ENCODE results near the gene FLOT1.

DNA sequence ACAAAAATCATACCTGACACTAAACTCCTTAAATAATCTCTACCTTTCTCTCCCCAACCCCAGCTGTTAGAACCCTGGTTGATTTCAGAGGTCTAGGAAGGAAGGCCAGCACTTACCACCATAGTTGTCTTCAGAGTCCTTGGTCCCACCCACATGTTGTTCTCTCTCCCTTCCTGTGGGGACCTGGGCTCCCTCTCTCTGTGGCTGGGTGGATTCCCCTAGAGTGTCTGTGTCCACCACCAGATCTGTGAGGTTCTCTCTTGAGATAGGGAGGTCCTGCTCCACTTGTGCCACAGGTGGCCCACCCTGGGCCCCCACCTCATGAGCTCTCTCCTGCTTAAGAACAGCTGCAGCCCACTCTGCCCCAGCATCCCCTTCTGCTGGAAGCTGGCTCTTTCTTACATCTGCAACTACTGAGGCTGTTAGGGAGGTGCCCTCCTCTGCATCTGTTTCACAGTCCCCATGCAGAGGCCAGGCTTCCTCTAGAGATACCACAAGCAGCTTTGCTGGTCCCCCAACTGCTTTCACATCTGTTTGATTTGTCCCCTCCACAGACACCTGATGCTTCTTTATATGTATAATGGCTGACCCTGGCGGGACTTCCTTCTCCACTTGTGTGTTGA, 30.6 kb downstream of the FLOT1 start:
- TF ChIP-seq, protein P1, sequence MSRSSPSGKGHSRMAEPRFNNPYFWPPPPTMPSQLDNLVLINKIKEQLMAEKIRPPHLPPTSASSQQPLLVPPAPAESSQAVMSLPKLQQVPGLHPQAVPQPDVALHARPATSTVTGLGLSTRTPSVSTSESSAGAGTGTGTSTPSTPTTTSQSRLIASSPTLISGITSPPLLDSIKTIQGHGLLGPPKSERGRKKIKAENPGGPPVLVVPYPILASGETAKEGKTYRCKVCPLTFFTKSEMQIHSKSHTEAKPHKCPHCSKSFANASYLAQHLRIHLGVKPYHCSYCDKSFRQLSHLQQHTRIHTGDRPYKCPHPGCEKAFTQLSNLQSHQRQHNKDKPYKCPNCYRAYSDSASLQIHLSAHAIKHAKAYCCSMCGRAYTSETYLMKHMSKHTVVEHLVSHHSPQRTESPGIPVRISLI (tag by site-specific recombination; IDR thresholded peaks at IDR 0.05), result no peak
- TF ChIP-seq ZNF184 (tag by site-specific recombination; IDR thresholded peaks at IDR 0.05) (no peak), ZNF292 (tag by site-specific recombination; IDR thresholded peaks at IDR 0.05; ENCODE audit: borderline replicate concordance, low read depth) (no peak), GLIS2 (tag by site-specific recombination; IDR thresholded peaks at IDR 0.05) (no peak), SP2 (tag by site-specific recombination; IDR thresholded peaks at IDR 0.05) (no peak), ZNF24 (tag by site-specific recombination; IDR thresholded peaks at IDR 0.05) (no peak), ZNF311 (tag by site-specific recombination; IDR thresholded peaks at IDR 0.05; ENCODE audit: borderline replicate concordance) (no peak), ZNF473 (tag by site-specific recombination; IDR thresholded peaks at IDR 0.05) (no peak), ZNF433 (tag by site-specific recombination; IDR thresholded peaks at IDR 0.05; ENCODE audit: low read depth) (no peak), ZNF121 (tag by site-specific recombination; IDR thresholded peaks at IDR 0.05) (no peak)
- TF ChIP-seq, protein P2, sequence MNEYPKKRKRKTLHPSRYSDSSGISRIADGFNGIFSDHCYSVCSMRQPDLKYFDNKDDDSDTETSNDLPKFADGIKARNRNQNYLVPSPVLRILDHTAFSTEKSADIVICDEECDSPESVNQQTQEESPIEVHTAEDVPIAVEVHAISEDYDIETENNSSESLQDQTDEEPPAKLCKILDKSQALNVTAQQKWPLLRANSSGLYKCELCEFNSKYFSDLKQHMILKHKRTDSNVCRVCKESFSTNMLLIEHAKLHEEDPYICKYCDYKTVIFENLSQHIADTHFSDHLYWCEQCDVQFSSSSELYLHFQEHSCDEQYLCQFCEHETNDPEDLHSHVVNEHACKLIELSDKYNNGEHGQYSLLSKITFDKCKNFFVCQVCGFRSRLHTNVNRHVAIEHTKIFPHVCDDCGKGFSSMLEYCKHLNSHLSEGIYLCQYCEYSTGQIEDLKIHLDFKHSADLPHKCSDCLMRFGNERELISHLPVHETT (tag by site-specific recombination; IDR thresholded peaks at IDR 0.05), result no peak
- TF ChIP-seq, protein P3, sequence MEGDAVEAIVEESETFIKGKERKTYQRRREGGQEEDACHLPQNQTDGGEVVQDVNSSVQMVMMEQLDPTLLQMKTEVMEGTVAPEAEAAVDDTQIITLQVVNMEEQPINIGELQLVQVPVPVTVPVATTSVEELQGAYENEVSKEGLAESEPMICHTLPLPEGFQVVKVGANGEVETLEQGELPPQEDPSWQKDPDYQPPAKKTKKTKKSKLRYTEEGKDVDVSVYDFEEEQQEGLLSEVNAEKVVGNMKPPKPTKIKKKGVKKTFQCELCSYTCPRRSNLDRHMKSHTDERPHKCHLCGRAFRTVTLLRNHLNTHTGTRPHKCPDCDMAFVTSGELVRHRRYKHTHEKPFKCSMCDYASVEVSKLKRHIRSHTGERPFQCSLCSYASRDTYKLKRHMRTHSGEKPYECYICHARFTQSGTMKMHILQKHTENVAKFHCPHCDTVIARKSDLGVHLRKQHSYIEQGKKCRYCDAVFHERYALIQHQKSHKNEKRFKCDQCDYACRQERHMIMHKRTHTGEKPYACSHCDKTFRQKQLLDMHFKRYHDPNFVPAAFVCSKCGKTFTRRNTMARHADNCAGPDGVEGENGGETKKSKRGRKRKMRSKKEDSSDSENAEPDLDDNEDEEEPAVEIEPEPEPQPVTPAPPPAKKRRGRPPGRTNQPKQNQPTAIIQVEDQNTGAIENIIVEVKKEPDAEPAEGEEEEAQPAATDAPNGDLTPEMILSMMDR (tag by site-specific recombination; IDR thresholded peaks at IDR 0.05), result no peak
- TF ChIP-seq, protein P4, sequence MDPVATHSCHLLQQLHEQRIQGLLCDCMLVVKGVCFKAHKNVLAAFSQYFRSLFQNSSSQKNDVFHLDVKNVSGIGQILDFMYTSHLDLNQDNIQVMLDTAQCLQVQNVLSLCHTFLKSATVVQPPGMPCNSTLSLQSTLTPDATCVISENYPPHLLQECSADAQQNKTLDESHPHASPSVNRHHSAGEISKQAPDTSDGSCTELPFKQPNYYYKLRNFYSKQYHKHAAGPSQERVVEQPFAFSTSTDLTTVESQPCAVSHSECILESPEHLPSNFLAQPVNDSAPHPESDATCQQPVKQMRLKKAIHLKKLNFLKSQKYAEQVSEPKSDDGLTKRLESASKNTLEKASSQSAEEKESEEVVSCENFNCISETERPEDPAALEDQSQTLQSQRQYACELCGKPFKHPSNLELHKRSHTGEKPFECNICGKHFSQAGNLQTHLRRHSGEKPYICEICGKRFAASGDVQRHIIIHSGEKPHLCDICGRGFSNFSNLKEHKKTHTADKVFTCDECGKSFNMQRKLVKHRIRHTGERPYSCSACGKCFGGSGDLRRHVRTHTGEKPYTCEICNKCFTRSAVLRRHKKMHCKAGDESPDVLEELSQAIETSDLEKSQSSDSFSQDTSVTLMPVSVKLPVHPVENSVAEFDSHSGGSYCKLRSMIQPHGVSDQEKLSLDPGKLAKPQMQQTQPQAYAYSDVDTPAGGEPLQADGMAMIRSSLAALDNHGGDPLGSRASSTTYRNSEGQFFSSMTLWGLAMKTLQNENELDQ (tag by site-specific recombination; IDR thresholded peaks at IDR 0.05; ENCODE audit: low read depth), result no peak
